Prostate gland (tissue), 2 donors: ENCODE results near the gene RAD51B. TPM values are rescaled to one million over a fixed set of nuclear protein-coding genes. Genes with fewer than 3 reads are reported as not detected.

ENCODE experiments used
- DNase-seq: peaks from one replicate; pipeline ENCODE4 v3.0.0-alpha.2; 2019; ENCODE audit warnings: low spot score
- H3K27ac ChIP-seq, 2 donors: fragments of 200-600 bp; sonication (generic); 2 replicates each; pipeline ENCODE4 v1.5.1; 2017 to 2019
- H3K27me3 ChIP-seq: fragments of 200-600 bp; sonication (generic); replicated peaks from 2 replicates; pipeline ENCODE4 v1.5.1; 2019; ENCODE audit not compliant: insufficient read depth
- H3K36me3 ChIP-seq, 2 donors: fragments of 200-600 bp; sonication (generic); 1 replicate in 1 of 2; 2 replicates in 1 of 2; pipeline versions ENCODE4 v1.5.1 to v1.8.1; 2017 to 2019
- H3K4me1 ChIP-seq: fragments of 200-600 bp; sonication (generic); replicated peaks from 2 replicates; pipeline ENCODE4 v1.5.1; 2019
- H3K4me3 ChIP-seq, 2 donors: fragments of 200-600 bp; sonication (generic); 2 replicates each; pipeline ENCODE4 v1.5.1; 2017 to 2019
- H3K9me3 ChIP-seq: fragments of 200-600 bp; sonication (generic); 2 replicates; pipeline ENCODE4 v1.5.1; 2017
- CTCF ChIP-seq, 4 experiments: fragments of 200-600 bp in 2 of 4; fragments of 450-650 bp in 2 of 4; sonication (generic) in 2 of 4; IDR thresholded peaks; 1 replicate in 3 of 4; 2 replicates in 1 of 4; pipeline ENCODE4 v1.5.1; 2016 to 2019; ENCODE audit warnings: antibody characterized with exemption in 4 of 4, mild to moderate bottlenecking in 2 of 4, moderate library complexity in 2 of 4
- POLR2A ChIP-seq: fragments of 450-650 bp; IDR thresholded peaks from one replicate; pipeline ENCODE4 v1.6.1; 2016; ENCODE audit warnings: antibody characterized with exemption, mild to moderate bottlenecking
- POLR2AphosphoS5 ChIP-seq: sonication (generic); formaldehyde crosslinking; IDR thresholded peaks from one replicate; pipeline ENCODE4 v1.6.1; 2017; ENCODE audit warnings: antibody characterized with exemption
- WGBS: methylation state at CpG from one replicate; pipeline ENCODE4 v1.1.5; 2018; 5-methylcytosine and 5-hydroxymethylcytosine counted together
- intact Hi-C: fragments of 100-400 bp; cut with DNase I; formaldehyde crosslinking; loops from one replicate; pipeline ENCODE4 v1.14.2; 2022
- total RNA-seq, 2 donors: library from RNA; depleted of rRNA; stranded (reverse); fragments of >200 nt; gene quantifications; one replicate each; pipeline ENCODE4 v1.1.0, GENCODE V29; 2016

Gene RAD51B
- total RNA-seq, 2 donors from 2014 or later, result 14.9 to 35.8 TPM

DNA sequence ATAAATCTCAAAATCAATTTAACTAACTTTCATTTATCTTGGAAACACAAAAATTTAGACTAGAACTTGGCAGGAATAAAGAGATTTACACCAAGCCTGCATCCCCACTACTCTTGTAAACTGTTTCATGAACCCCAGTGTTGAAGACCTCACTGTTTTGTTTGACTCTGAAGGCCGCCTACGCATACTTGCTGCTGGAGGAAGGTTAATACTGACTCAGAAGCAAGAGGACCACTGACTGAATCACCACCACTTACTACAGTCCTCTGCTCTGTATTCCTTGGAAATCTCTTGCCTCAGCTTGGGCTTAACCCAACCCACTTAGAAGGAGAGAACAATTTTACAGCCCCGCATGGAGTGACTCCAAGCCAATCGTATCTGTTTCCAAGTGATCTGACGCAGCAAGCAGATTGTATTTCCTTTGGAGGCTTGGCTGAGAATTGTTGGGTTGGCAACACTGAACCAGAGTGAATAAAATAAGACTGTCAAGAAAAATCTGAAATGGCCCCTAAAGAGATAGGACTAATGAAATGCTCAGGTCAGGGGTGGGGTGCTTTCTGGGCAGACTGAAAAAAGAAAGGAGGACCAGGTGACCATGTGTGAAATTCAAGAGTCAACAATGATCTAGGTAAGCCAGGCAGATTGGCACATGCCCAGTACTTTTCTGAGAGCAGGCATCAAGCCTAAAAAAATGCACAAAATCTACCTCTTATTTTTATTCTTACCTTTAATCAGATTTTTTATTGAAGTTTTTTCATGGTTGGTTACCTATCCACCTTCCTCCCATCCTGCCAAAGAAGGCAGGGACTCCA lies 724.7 kb downstream of the RAD51B start:
- Histone ChIP-seq H3K27ac (peak overlapping the region; percentile 64 to 81), H3K4me1 (peaks cover 24% of the 10 kb centered on the region), H3K36me3 (no peaks in the 10 kb centered on the region), H3K4me3 (no peak overlapping the region), H3K27me3 (no peaks in the 10 kb centered on the region), H3K9me3 (no peaks in the 10 kb centered on the region)
- peak; percentile 66 for DNase-seq
- intact Hi-C loops, result no loop called here
- 21% methylated on average over 5 of the region's 5 CpGs for WGBS
- no peak for TF ChIP-seq POLR2A
- TF ChIP-seq POLR2AphosphoS5, result peak; percentile 84

GRCh38 chr14:68546839-68547238 lies 727.3 kb downstream of the RAD51B start:
- WGBS, result 94% methylated on average over 5 of the region's 5 CpGs
- Histone ChIP-seq H3K4me3 (no peak overlapping the region), H3K36me3 (no peaks in the 10 kb centered on the region), H3K9me3 (no peaks in the 10 kb centered on the region), H3K4me1 (peaks cover 39% of the 10 kb centered on the region), H3K27me3 (no peaks in the 10 kb centered on the region), H3K27ac (peak overlapping the region; percentile 81 to 84)
- DNase-seq, result no peak
- intact Hi-C loops, result loop anchor here (5.0 kb wide), 2 partner anchors 245 to 300 kb away; partner anchors contain the start of gene ZFP36L1
- TF ChIP-seq POLR2A, result no peak
- no peak for TF ChIP-seq POLR2AphosphoS5
- TF ChIP-seq CTCF (IDR thresholded peaks at IDR 0.05), result no peak

- Histone ChIP-seq H3K36me3 (no peaks in the 10 kb centered on the region), H3K9me3 (no peaks in the 10 kb centered on the region), H3K27ac (peak overlapping the region; percentile 81 to 84), H3K27me3 (no peaks in the 10 kb centered on the region), H3K4me3 (no peak overlapping the region), H3K4me1 (peaks cover 39% of the 10 kb centered on the region)
- WGBS, result 52% methylated on average over 12 of the region's 12 CpGs
- TF ChIP-seq POLR2AphosphoS5, result peak; percentile 67
- no peak for TF ChIP-seq POLR2A
- intact Hi-C loops, result loop anchor here (5.0 kb wide), 2 partner anchors 245 to 300 kb away; partner anchors contain the start of gene ZFP36L1
- DNase-seq, result peak; percentile 42
These were observed 728.0 kb downstream of the RAD51B start for GRCh38 chr14:68547305-68548193.

- Histone ChIP-seq H3K27ac (peak overlapping the region; percentile 81 to 84), H3K4me3 (no peak overlapping the region), H3K27me3 (no peaks in the 10 kb centered on the region), H3K9me3 (no peaks in the 10 kb centered on the region), H3K36me3 (no peaks in the 10 kb centered on the region), H3K4me1 (peaks cover 39% of the 10 kb centered on the region)
- 42% methylated on average over 14 of the region's 14 CpGs for WGBS
- DNase-seq, result peak; percentile 84
- TF ChIP-seq POLR2A (peak; percentile 59), CTCF (IDR thresholded peaks at IDR 0.05) (no peak), POLR2AphosphoS5 (peak; percentile 89)
- intact Hi-C loops, result loop anchor here (5.0 kb wide), 2 partner anchors 244 to 301 kb away; partner anchors contain the start of gene ZFP36L1
These were observed 728.9 kb downstream of the RAD51B start for GRCh38 chr14:68548194-68549076.

- no peaks in the 10 kb centered on the region for H3K9me3 ChIP-seq
- H3K4me3 ChIP-seq, result no peak overlapping the region
- TF ChIP-seq CTCF (IDR thresholded peaks at IDR 0.05) (no peak), POLR2AphosphoS5 (peak; percentile 91)
- no peaks in the 10 kb centered on the region for H3K36me3 ChIP-seq
- H3K27me3 ChIP-seq, result no peaks in the 10 kb centered on the region
- DNase-seq, result peak; percentile 41
- intact Hi-C loops, result no loop called here
- WGBS, result 41% methylated on average over 4 of the region's 4 CpGs
- peaks cover 34% of the 10 kb centered on the region for H3K4me1 ChIP-seq
- H3K27ac ChIP-seq, result peak overlapping the region; percentile 69 to 70
These were observed 730.7 kb downstream of the RAD51B start for GRCh38 chr14:68550338-68550715.
